Neural progenitor cell (in vitro differentiated cells): ENCODE measurements around the gene TYROBP. TPM values are rescaled to one million over a fixed set of nuclear protein-coding genes. Genes with fewer than 3 reads are reported as not detected.

Source experiments
- DNase-seq: peaks from one replicate; pipeline ENCODE4 v3.0.0-alpha.2; 2016; ENCODE audit warnings: low spot score
- H2AFZ ChIP-seq: fragments of 200-600 bp; sonication (generic); replicated peaks from 2 replicates; pipeline ENCODE4 v1.6.1; 2016; ENCODE audit warnings: antibody characterized with exemption
- H3F3A ChIP-seq: fragments of 200-600 bp; sonication (generic); 2 replicates; pipeline ENCODE4 v1.6.1; 2016; ENCODE audit warnings: antibody characterized with exemption, low read depth
- H3K27ac ChIP-seq: fragments of 200-600 bp; sonication (generic); 2 replicates; pipeline ENCODE4 v1.5.1; 2016; ENCODE audit warnings: mild to moderate bottlenecking
- H3K27me3 ChIP-seq: fragments of 200-600 bp; sonication (generic); 2 replicates; pipeline ENCODE4 v1.6.1; 2016; ENCODE audit warnings: mild to moderate bottlenecking, moderate library complexity
- H3K36me3 ChIP-seq: fragments of 200-600 bp; sonication (generic); 2 replicates; pipeline ENCODE4 v1.5.1; 2016
- H3K4me1 ChIP-seq: fragments of 200-600 bp; sonication (generic); 2 replicates; pipeline ENCODE4 v1.6.1; 2016; ENCODE audit warnings: mixed run types
- H3K4me2 ChIP-seq: fragments of 200-600 bp; sonication (generic); 2 replicates; pipeline ENCODE4 v1.6.1; 2016
- H3K4me3 ChIP-seq: fragments of 200-600 bp; sonication (generic); 2 replicates; pipeline ENCODE4 v1.5.1; 2016
- H3K79me2 ChIP-seq: fragments of 200-600 bp; sonication (generic); 2 replicates; pipeline ENCODE4 v1.6.1; 2016; ENCODE audit warnings: low read depth
- H3K9ac ChIP-seq: fragments of 200-600 bp; sonication (generic); 2 replicates; pipeline ENCODE4 v1.6.1; 2016
- H3K9me3 ChIP-seq: fragments of 200-600 bp; sonication (generic); 2 replicates; pipeline ENCODE4 v1.5.1; 2016; ENCODE audit warnings: low read depth
- H4K20me1 ChIP-seq: fragments of 200-600 bp; sonication (generic); 2 replicates; pipeline ENCODE4 v1.6.1; 2016; ENCODE audit warnings: low read depth
- H3K27ac Mint-ChIP-seq: 3 replicates; pipeline ENCODE4 v1.8.0; 2021; ENCODE audit warnings: mixed read lengths
- H3K27me3 Mint-ChIP-seq: 2 replicates; pipeline ENCODE4 v1.8.0; 2022; ENCODE audit warnings: low read depth, mild to moderate bottlenecking, inconsistent platforms, moderate library complexity, mixed read lengths; ENCODE audit not compliant: insufficient read depth
- H3K36me3 Mint-ChIP-seq: 3 replicates; pipeline ENCODE4 v1.8.0; 2021; ENCODE audit warnings: mixed read lengths
- H3K4me1 Mint-ChIP-seq: 3 replicates; pipeline ENCODE4 v1.8.0; 2021; ENCODE audit warnings: mixed read lengths
- H3K4me3 Mint-ChIP-seq: 3 replicates; pipeline ENCODE4 v1.8.0; 2021; ENCODE audit warnings: mild to moderate bottlenecking, moderate library complexity, mixed read lengths
- H3K9me3 Mint-ChIP-seq: 3 replicates; pipeline ENCODE4 v1.8.0; 2020; ENCODE audit warnings: mixed read lengths
- CTCF ChIP-seq: fragments of 200-600 bp; sonication (generic); IDR thresholded peaks from 2 replicates; pipeline ENCODE4 v1.5.1; 2017; ENCODE audit warnings: antibody characterized with exemption, mild to moderate bottlenecking
- EZH2 ChIP-seq: fragments of 200-600 bp; sonication (generic); IDR thresholded peaks from 2 replicates; pipeline ENCODE4 v1.6.1; 2017; ENCODE audit warnings: antibody characterized with exemption, mild to moderate bottlenecking, moderate library complexity
- EZH2phosphoT487 ChIP-seq: fragments of 200-600 bp; sonication (generic); IDR thresholded peaks from 2 replicates; pipeline ENCODE4 v1.6.1; 2017; ENCODE audit warnings: antibody characterized with exemption
- total RNA-seq: library from RNA; depleted of rRNA; stranded (reverse); fragments of >200 nt; gene quantifications from 2 replicates; pipeline ENCODE4 v1.2.3, GENCODE V29; 2015; ENCODE audit warnings: low replicate concordance

Gene TYROBP
- total RNA-seq, 1 donor from 2014 or later = not detected

GRCh38 chr19:35937345-35938281 is 29.5 kb upstream of the TYROBP start:
- peaks cover 24% of the 10 kb centered on the region for H3K4me1 Mint-ChIP-seq
- Histone ChIP-seq H3K9me3 (no peaks in the 10 kb centered on the region), H3K4me1 (peaks cover 8% of the 10 kb centered on the region), H2AFZ (no peak overlapping the region), H4K20me1 (peaks cover 29% of the 10 kb centered on the region), H3K36me3 (no peaks in the 10 kb centered on the region), H3K9ac (peak overlapping the region; percentile 75), H3K27ac (no peak overlapping the region), H3K4me2 (peak overlapping the region; percentile 92), H3F3A (no peaks in the 10 kb centered on the region), H3K79me2 (peaks cover 16% of the 10 kb centered on the region), H3K4me3 (peak overlapping the region; percentile 99), H3K27me3 (no peaks in the 10 kb centered on the region)
- H3K4me3 Mint-ChIP-seq = peak overlapping the region; percentile 85
- H3K9me3 Mint-ChIP-seq = no peaks in the 10 kb centered on the region
- DNase-seq = no peak
- no peak for TF ChIP-seq EZH2
- TF ChIP-seq CTCF = no peak
- TF ChIP-seq EZH2phosphoT487 = no peak
- peaks cover 3% of the 10 kb centered on the region for H3K36me3 Mint-ChIP-seq
- no peak overlapping the region for H3K27ac Mint-ChIP-seq
- peaks cover 4% of the 10 kb centered on the region for H3K27me3 Mint-ChIP-seq

DNA sequence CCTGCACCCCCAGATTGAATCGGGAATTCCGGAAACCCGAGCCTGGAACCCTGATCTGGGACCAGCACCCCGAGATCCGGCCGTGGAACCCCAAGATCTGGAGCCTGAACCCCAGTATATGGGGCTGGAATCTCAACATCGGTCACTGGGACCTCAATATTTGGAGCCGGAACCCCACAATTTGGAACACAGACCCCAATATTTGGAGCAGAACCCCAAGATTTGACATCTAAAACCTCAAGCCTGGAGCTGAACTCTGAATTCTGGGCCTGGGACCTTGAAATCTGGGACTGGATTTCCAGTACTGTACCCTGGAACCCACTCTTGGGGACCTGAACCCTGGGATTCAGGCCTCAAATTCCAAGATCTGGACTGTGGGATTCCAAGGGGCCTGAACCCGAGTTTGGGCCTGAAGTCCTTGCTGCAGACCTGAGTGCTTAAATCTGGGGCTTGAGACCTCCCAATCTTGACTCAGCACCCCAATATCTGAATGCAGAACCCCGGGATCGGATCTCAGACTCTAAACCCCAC is 28.7 kb upstream of the TYROBP start:
- no peaks in the 10 kb centered on the region for H3K9me3 ChIP-seq
- peak overlapping the region; percentile 75 for H3K9ac ChIP-seq
- H3K27ac ChIP-seq = no peak overlapping the region
- H3K4me1 ChIP-seq = peaks cover 8% of the 10 kb centered on the region
- peaks cover 7% of the 10 kb centered on the region for H3F3A ChIP-seq
- Mint-ChIP-seq H3K9me3 (no peaks in the 10 kb centered on the region), H3K27ac (no peak overlapping the region), H3K4me3 (peak overlapping the region; percentile 85), H3K36me3 (peaks cover 3% of the 10 kb centered on the region), H3K27me3 (peaks cover 4% of the 10 kb centered on the region), H3K4me1 (peaks cover 29% of the 10 kb centered on the region)
- H3K36me3 ChIP-seq = no peaks in the 10 kb centered on the region
- no peak for TF ChIP-seq CTCF
- TF ChIP-seq EZH2 = no peak
- TF ChIP-seq EZH2phosphoT487 = no peak
- peak overlapping the region; percentile 92 for H3K4me2 ChIP-seq
- H3K4me3 ChIP-seq = peak overlapping the region; percentile 99
- H4K20me1 ChIP-seq = peaks cover 25% of the 10 kb centered on the region
- H3K27me3 ChIP-seq = no peaks in the 10 kb centered on the region
- no peak for DNase-seq
- peaks cover 16% of the 10 kb centered on the region for H3K79me2 ChIP-seq
- no peak overlapping the region for H2AFZ ChIP-seq

- H3K36me3 ChIP-seq = no peaks in the 10 kb centered on the region
- peak within 1 kb of the TSS; percentile 89 for H2AFZ ChIP-seq
- TF ChIP-seq CTCF (no peak), EZH2 (no peak), EZH2phosphoT487 (no peak)
- no peaks in the 10 kb centered on the region for H3K27me3 ChIP-seq
- peaks cover 16% of the 10 kb centered on the region for H3K79me2 ChIP-seq
- no peaks in the 10 kb centered on the region for H3K9me3 Mint-ChIP-seq
- H3K27ac Mint-ChIP-seq = peak within 1 kb of the TSS; percentile 5
- H3K4me3 ChIP-seq = peak within 1 kb of the TSS; percentile 99
- peak within 1 kb of the TSS; percentile 89 for H3K4me3 Mint-ChIP-seq
- peaks cover 33% of the 10 kb centered on the region for H3K4me1 Mint-ChIP-seq
- H4K20me1 ChIP-seq = peaks cover 25% of the 10 kb centered on the region
- H3K27me3 Mint-ChIP-seq = peaks cover 4% of the 10 kb centered on the region
- peaks cover 8% of the 10 kb centered on the region for H3K4me1 ChIP-seq
- no peaks in the 10 kb centered on the region for H3K9me3 ChIP-seq
- H3K4me2 ChIP-seq = peak within 1 kb of the TSS; percentile 92
- H3K36me3 Mint-ChIP-seq = peaks cover 3% of the 10 kb centered on the region
- peak; percentile 95 for DNase-seq
- H3K27ac ChIP-seq = no peak within 1 kb of the TSS
- peaks cover 9% of the 10 kb centered on the region for H3F3A ChIP-seq
- H3K9ac ChIP-seq = peak within 1 kb of the TSS; percentile 75
Observed at GRCh38 chr19:35935911-35936737, 28.0 kb upstream of the TYROBP start, which contains the start of gene LRFN3. LRFN3 (plus strand) TSS chr19:35936374; CDS start chr19:35939426, 3,052 bp downstream.
